ENCODE results near the gene DYRK1A.

The DYRK1A gene

DNA sequence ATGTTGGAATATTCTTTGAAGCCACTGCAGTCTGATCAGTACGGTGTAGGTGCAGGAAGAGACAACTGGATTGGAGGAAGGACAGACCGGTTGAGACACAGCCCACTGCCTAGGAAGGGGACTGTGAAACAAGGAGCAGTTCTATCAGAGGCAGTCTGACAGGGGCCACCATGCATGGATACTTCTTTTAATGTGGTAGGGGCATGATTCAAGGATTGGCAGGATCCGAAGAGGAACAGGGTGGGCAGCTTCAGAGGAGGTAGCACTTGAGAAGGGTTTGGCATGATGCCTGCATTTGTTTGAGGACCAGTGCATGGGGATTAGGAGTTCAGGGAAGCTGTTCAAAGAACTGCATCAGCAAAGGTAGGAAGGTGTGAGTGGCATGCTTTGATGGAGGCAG lies 167.9 kb downstream of the DYRK1A start:
- TF ChIP-seq, protein P1, sequence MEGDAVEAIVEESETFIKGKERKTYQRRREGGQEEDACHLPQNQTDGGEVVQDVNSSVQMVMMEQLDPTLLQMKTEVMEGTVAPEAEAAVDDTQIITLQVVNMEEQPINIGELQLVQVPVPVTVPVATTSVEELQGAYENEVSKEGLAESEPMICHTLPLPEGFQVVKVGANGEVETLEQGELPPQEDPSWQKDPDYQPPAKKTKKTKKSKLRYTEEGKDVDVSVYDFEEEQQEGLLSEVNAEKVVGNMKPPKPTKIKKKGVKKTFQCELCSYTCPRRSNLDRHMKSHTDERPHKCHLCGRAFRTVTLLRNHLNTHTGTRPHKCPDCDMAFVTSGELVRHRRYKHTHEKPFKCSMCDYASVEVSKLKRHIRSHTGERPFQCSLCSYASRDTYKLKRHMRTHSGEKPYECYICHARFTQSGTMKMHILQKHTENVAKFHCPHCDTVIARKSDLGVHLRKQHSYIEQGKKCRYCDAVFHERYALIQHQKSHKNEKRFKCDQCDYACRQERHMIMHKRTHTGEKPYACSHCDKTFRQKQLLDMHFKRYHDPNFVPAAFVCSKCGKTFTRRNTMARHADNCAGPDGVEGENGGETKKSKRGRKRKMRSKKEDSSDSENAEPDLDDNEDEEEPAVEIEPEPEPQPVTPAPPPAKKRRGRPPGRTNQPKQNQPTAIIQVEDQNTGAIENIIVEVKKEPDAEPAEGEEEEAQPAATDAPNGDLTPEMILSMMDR (IDR thresholded peaks at IDR 0.05; ENCODE audit: low read depth, low read length) = no peak
- Histone ChIP-seq H3K27me3 (ENCODE audit: insufficient read depth, low read depth, severe bottlenecking) (no peaks in the 10 kb centered on the region), H3K27ac (no peak overlapping the region), H3K36me3 (no peaks in the 10 kb centered on the region), H3K4me3 (ENCODE audit: low read depth, low read length) (no peak overlapping the region), H3K9me3 (ENCODE audit: severe bottlenecking) (peaks cover 17% of the 10 kb centered on the region)
- no peak for DNase-seq

DNA sequence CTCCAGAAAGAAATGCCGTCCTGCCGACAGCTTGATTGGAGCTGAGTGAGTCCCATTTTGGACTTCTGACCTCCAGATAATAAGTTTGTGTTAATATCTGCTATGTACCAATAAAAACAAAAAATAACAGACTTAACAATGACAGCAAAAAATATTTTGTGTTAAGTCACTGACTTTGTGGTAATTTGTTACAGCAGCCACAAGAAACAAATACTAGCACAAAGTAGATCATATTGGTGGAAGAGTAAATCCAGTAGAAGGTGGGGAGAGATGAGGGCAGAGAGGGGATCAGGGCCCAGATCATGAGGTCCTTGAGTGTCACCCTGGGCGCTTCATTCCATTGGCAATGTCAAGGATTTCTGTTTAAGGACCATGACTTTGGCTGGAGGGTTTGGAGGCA lies 168.6 kb downstream of the DYRK1A start:
- H3K36me3 ChIP-seq = no peaks in the 10 kb centered on the region
- no peaks in the 10 kb centered on the region for H3K27me3 ChIP-seq (ENCODE audit: insufficient read depth, low read depth, severe bottlenecking)
- H3K27ac ChIP-seq = no peak overlapping the region
- no peak overlapping the region for H3K4me3 ChIP-seq (ENCODE audit: low read depth, low read length)
- TF ChIP-seq, protein P1 (IDR thresholded peaks at IDR 0.05; ENCODE audit: low read depth, low read length) = no peak
- H3K9me3 ChIP-seq (ENCODE audit: severe bottlenecking) = peaks cover 17% of the 10 kb centered on the region
- no peak for DNase-seq

- DNase-seq = no peak
- H3K4me3 ChIP-seq (ENCODE audit: low read depth, low read length) = no peak overlapping the region
- TF ChIP-seq, protein P1 (IDR thresholded peaks at IDR 0.05; ENCODE audit: low read depth, low read length) = no peak
- no peaks in the 10 kb centered on the region for H3K27me3 ChIP-seq (ENCODE audit: insufficient read depth, low read depth, severe bottlenecking)
- no peak overlapping the region for H3K27ac ChIP-seq
- H3K36me3 ChIP-seq = no peaks in the 10 kb centered on the region
- peaks cover 17% of the 10 kb centered on the region for H3K9me3 ChIP-seq (ENCODE audit: severe bottlenecking)
Measured at GRCh38 chr21:37535672-37536071, 169.1 kb downstream of the DYRK1A start.

DNA sequence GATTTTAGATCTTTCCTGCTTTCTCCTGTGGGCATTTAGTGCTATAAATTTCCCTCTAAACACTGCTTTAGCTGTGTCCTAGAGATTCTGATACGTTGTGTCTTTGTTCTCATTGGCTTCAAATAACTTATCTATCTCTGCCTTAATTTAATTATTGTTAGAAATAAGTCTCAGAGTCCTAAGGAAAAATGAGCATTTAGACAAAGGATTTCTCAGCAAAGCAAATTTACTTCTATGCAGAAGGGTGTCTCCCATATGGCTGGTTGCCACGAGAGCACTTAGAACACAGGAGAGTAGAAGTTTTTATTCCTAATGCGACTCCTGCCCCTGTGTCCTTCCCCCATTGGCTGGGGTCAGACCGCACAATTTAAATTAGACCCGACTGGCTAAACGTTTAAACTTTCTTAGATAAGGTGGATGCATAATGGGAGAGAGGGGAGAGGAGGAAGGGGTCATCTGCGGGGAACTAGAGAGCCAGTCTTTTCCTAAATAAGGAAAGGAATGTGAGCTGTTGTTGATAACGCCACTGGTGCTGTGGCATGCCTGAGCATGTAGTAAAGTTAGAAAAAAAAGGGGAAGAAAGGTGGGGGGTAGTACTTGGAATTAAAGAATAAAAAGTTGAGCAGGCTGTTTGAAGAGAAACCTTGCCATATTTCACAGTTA lies 170.2 kb downstream of the DYRK1A start:
- Histone ChIP-seq H3K27ac (no peak overlapping the region), H3K9me3 (ENCODE audit: severe bottlenecking) (peaks cover 17% of the 10 kb centered on the region), H3K27me3 (ENCODE audit: insufficient read depth, low read depth, severe bottlenecking) (no peaks in the 10 kb centered on the region), H3K36me3 (no peaks in the 10 kb centered on the region), H3K4me3 (ENCODE audit: low read depth, low read length) (no peak overlapping the region)
- no peak for DNase-seq
- TF ChIP-seq, protein P1 (IDR thresholded peaks at IDR 0.05; ENCODE audit: low read depth, low read length) = no peak

DNA sequence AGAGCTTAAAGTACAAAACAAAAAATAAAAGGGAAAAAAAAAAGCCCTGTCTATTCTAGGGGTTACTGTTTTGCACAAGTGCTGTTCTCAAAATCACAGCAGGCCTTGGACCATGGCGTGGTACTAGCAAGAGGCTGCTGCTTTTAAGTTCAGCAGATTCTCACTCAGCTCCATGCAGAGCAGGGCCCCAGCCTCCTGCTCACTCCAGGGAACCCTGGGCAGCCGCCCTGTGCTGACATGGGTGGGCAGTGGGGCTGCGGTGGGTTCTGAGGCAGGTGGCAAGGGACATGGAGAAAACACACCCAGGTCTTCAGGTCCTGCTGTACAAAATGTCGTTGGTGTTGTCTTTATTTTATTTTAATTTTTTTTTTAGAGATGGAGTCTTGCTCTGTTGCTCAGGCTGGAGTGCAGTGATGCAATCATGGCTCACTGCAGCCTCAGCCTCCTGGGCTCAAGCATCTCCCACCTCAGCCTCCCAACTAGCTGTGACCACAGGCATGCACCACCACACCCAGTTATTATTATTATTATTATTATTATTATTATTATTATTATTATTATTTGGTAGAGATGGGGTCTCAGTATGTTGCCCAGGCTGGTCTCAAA lies 170.9 kb downstream of the DYRK1A start:
- DNase-seq = no peak
- Histone ChIP-seq H3K9me3 (ENCODE audit: severe bottlenecking) (peaks cover 17% of the 10 kb centered on the region), H3K27ac (no peak overlapping the region), H3K27me3 (ENCODE audit: insufficient read depth, low read depth, severe bottlenecking) (no peaks in the 10 kb centered on the region), H3K4me3 (ENCODE audit: low read depth, low read length) (no peak overlapping the region), H3K36me3 (no peaks in the 10 kb centered on the region)
- TF ChIP-seq, protein P1 (IDR thresholded peaks at IDR 0.05; ENCODE audit: low read depth, low read length) = no peak
